Measurements from ENCODE around the gene SFR1.
"Not testable (repeated sequence)": the region's sequence is repeated elsewhere in the genome, so short reads cannot be mapped to it uniquely, and the experiment has no call there.

Gene SFR1

GRCh38 chr10:104174136-104174535 lies 52.2 kb downstream of the SFR1 start:
- DNase-seq (ENCODE audit: low read depth in 3 of 3) = not testable (repeated sequence)
